GM18517 (cell line): ENCODE results near the gene GTPBP6.
"Not testable (repeated sequence)": the region's sequence is repeated elsewhere in the genome, so short reads cannot be mapped to it uniquely, and the experiment has no call there.

Source experiments
- ATAC-seq: cut with Tn5 transposase; IDR thresholded peaks from one replicate; pipeline ENCODE4 v1.9.1; 2021; ENCODE audit warnings: mild to moderate bottlenecking, moderate library complexity; ENCODE audit not compliant: unreplicated experiment

GTPBP6 gene

DNA sequence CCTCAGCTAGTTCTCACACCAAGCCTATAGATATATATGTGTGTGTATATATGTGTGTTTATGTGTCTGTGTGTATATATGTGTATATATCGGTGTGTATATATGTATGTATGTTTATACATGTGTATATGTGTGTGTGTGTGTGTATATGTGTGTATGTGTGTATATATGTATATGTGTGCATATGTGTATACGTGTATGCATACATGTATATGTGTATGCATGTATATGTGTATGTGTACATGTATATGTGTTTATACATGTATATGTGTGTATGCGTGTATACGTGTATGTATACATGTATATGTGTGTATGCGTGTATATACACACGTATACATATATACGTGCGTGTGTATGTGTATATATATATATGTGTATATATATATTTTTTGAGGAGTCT is 18.3 kb downstream of the GTPBP6 start:
- ATAC-seq, result no peak

DNA sequence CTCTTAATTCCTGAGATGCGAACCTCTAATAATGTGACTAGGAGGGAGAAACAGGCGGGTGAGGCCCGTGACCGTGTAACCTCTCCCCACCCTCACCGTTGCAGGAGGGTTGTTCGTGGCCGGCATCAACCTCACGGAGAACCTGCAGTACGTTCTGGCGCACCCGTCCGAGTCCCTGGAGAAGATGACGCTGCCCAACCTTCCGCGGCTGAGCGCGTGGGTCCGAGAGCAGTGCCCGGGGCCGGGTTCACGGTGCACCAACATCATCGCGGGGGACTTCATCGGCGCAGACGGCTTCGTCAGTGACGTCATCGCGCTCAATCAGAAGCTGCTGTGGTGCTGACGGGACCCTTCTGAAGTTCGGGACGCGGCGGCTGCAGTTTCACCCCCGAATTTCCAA is 19.6 kb downstream of the GTPBP6 start:
- no peak for ATAC-seq

DNA sequence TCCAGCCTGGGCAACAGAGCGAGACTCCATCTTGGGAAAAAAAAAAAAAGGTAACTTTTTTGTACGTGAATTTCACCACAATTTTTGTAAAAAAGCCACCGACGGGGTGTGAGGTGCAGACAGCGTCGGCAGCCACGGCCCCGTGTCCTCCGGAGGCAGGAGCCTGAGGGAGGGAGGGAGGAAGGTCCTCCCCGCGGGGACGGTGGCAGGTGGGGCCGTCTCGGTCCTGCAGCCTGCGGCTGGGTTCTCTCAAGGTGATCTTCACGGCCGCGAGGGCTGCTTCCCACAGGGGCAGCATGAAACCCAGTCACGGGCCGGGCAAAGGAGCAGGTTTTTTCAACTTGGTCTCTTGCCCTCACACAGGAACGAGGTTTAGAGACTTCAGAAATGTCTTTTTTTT is 23.5 kb downstream of the GTPBP6 start:
- no peak for ATAC-seq

DNA sequence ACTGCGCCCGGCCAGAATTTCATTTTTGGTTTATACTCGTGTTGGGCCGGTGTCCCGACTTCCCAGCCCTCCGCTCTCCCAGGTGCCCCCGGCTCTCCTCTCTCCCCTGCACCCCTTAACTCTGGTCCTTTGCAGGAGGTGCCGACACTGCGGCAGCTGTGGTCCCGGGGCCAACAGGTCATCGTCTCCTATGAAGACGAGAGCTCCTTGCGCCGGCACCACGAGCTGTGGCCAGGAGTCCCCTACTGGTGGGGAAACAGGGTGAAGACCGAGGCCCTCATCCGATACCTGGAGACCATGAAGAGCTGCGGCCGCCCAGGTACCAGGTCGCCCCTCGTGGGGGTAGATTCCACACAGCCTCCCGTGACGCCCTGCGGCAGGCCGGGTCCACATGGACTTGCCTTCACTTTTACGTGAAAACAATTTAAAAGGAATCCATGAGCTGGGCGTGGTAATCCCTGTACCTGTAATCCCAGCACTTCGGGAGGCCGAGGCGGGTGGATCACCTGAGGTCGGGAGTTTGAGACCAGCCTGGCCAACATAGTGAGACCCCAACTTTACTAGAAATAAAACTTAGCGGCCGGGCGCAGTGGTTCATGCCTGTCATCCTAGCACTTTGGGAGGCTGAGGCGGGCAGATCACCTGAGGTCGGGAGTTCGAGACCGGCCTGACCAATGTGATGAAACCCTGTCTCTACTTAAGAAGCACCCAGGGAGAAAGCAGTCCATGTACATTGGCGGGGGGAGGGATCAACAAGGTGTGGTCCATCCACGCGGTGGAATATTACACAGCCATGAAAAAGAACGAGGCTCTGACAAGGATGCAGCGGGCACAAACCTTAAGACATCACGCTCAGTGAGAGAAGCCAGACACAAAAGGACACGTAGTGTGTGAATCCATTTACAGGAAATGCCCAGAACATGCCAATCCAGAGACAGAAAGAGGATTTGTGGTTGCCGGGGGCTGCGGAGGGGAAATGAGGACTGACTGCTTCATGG is 25.4 kb downstream of the GTPBP6 start:
- no peak for ATAC-seq

DNA sequence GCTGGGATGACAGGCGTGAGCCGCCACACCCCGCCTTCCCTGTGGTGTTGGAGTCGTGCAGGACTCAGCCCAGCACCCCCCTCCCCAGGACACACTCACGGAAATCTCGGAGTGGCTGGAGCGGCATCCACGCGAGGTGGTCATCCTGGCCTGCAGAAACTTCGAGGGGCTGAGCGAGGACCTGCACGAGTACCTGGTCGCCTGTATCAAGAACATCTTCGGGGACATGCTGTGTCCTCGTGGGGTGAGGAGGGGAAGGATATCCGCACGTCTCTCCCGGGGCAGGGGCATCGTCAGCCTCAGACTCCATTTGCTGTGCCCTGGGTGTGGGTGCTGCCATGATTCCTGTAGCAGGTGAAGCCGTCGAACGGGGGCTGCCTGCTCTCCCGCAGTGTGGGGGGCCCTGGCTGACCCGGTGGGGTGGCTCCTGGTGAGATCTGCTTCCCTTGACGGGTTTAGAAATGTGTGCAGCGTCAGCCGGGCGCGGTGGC is 27.1 kb downstream of the GTPBP6 start:
- no peak for ATAC-seq

DNA sequence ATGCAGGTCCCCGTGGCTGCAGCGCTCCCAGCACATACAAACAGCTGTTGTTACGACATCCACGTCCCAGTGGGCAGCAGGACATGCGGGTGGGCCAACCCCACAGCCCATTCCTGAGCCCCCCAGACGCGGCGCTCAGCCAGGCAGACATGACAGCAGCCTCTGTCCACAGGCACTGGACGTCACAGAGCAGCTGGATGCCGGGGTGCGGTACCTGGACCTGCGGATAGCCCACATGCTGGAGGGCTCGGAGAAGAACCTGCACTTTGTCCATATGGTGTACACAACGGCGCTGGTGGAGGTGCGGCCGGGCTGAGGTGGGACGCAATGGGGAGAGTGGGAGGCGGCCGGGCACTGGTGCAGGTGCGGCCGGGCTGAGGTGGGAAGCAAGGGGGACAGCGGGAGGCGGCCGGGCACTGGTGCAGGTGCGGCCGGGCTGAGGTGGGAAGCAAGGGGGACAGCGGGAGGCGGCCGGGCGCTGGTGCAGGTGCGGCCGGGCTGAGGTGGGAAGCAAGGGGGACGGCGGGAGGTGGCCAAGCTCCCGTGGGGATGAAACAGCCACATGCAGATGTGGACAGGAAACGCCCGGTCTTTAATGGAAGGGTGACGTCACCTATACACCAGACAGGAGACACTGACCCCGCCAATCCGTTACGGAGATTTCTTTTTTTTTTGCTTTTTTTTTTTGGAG is 28.0 kb downstream of the GTPBP6 start:
- no peak for ATAC-seq

DNA sequence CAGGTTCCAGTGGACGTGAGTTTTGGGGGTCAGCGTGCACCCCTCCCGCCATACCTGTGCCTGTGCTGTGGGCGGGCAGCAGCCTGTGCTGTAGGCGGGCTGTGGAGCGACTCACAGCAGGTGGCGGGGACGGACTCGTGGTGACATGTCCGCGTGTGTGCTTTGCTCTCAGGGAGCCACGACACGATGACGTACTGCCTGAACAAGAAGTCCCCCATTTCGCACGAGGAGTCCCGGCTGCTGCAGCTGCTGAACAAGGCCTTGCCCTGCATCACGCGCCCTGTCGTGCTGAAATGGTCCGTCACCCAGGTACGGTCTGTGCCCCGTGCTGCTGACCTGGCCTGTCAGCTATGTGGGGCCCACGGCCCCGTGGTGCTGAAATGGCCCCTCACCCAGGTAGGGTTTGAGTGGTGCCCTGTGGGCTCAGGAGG is 30.0 kb downstream of the GTPBP6 start:
- no peak for ATAC-seq

DNA sequence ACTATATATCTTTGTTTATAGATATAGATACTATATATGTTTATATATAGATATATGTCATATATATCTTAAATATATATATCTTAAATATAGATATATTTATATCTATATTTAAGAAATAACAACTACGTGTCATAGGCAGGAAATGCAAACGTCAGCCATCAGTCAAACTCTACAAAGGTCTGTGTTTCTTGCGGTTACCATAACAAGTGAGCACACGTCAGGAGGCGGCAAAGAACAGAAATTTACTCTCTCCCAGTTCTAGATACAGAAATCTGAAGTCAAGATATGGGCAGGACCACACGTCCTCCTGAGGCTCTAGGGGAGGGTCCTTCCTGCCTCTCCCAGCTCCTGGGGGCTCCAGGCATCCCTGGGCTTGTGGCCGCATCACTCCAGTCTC is 30.9 kb downstream of the GTPBP6 start:
- no peak for ATAC-seq

DNA sequence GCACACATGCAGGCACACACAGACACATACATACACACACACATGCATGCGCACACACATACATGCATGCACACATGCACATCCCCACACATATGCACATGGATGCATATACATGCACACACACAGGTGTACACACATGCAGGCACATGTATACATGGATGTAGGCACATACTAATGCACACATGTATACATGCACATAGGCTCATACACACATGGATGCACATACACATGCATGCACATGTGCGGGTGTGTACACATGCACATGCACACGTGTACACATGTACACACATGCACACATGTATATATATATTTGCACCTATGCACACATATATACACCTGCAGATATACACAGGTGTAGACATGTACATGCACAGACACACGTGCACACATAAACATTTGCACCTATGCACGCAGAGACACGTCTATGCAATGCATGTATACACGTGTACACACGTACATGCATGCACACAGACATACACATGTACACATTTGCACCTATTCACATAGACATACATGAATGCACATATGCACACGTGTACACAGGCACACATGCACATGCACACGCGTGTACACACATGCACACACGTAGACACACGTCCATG is 33.4 kb downstream of the GTPBP6 start:
- no peak for ATAC-seq

DNA sequence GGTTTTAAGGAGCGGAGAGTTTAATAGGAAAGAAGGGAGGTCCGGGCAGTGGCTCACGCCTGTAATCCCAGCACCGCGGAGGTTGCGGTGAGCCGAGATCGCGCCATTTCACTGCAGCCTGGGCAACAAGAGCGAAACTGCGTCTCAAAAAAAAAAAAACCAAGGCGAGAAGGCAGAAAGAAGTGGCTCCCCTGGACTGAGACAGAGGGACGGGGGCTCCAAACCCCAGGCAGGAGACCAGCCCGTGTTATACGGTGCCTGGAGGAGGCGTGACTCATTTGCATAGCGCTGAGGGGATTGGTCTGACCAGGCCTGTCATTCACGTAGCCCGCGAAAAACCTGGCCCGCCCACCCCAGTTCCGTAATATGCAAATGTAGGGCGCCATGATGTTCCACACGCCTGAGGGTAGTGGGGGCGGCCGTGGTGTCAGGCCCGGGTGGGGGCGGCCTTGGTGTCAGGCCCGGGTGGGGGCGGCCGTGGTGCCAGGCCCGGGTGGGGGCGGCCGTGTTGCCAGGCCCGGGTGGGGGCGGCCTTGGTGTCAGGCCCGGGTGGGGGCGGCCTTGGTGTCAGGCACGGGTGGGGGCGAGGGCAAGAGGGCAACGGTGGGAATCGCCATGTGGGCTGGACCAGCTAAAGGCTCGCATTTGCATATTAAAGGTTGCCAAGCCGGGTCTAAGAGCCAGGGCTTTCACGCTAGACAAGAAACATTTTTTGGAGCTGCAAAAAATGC is 35.3 kb downstream of the GTPBP6 start:
- peak; percentile 95 for ATAC-seq

DNA sequence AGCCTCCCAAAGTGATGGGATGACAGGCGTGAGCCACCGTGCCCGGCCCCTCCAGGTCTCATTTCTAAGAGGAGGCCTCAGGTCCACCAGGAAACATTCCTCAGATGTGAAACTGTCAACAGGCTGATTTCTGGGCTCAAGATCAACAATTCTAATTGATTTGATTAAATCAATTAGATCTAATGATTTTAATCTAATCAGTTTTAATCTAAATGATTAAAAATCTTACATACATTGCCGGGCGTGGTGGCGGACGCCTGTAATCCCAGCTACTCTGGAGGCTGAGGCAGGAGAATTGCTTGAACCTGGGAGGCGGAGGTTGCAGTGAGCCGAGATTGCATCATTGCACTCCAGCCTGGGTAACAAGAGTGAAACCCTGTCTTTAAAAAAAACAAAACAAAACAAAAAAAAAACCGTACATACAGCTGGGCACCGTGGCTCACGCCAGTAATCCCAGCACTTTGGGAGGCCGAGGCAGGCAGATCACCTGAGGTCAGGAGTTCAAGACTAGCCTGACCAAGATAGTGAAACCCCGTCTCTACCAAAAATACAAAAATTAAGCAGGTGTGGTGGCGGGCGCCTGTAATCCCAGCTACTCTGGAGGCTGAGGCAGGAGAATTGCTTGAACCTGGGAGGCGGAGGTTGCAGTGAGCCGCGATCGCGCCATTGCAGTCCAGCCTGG is 36.5 kb downstream of the GTPBP6 start:
- peak; percentile 34 for ATAC-seq

DNA sequence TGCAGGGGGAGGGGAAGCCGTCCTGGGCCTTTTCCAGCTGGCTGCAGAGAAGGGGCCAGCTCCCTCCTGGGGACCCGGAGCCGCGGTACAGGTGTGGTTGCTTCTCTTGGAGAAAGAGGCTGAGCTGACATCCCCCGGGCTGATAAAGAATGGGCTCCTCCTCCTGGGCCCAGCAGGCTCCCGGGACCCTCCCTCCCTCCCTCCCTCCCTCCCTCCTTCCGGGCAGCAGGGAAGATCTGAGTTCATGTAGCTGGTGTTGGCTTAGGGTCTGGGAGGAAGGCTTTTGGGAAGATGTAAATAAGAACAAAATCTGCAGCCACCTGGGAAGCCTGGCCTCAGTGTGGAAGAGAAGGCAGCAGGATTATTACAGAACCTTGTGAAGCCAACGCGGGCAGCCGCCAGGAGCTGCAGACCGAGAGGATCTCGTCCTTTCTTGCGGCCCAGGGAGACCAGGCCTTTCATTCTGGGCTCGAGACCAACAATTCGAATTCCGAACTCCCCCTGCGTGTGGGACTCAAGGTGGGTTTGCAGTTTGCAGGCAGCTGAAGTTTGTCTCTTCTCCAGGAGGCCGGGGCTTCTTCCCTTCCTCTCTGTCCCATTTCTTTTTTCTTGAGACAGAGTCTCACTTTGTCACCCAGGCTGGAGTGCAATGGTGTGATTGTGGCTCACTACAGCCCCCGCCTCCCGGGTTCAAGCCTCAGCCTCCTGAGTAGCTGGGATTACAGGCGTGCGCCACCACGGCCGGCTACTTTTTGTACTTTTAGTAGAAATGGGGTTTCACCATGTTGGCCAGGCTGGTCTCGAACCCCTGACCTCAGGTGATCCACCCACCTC is 37.2 kb downstream of the GTPBP6 start, which contains the start of gene PLCXD1:
Gene PLCXD1 (plus strand): TSS at position 216 of the 834 bp plus-strand sequence. CDS start 2,807 bp downstream, outside the sequence.
- ATAC-seq, result no peak

DNA sequence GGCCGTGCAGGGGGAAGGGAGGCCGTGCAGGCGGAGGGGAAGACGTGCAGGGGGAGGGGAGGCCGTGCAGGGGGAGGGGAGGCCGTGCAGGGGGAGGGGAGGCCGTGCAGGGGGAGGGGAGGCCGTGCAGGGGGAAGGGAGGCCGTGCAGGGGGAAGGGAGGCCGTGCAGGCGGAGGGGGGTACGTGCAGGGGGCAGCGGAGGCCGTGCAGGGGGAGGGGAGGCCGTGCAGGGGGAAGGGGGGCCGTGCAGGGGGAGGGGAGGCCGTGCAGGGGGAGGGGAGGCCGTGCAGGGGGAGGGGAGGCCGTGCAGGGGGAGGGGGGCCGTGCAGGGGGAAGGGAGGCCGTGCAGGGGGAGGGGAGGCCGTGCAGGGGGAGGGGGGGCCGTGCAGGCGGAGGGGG is 37.9 kb downstream of the GTPBP6 start:
- ATAC-seq, result not testable (repeated sequence)

DNA sequence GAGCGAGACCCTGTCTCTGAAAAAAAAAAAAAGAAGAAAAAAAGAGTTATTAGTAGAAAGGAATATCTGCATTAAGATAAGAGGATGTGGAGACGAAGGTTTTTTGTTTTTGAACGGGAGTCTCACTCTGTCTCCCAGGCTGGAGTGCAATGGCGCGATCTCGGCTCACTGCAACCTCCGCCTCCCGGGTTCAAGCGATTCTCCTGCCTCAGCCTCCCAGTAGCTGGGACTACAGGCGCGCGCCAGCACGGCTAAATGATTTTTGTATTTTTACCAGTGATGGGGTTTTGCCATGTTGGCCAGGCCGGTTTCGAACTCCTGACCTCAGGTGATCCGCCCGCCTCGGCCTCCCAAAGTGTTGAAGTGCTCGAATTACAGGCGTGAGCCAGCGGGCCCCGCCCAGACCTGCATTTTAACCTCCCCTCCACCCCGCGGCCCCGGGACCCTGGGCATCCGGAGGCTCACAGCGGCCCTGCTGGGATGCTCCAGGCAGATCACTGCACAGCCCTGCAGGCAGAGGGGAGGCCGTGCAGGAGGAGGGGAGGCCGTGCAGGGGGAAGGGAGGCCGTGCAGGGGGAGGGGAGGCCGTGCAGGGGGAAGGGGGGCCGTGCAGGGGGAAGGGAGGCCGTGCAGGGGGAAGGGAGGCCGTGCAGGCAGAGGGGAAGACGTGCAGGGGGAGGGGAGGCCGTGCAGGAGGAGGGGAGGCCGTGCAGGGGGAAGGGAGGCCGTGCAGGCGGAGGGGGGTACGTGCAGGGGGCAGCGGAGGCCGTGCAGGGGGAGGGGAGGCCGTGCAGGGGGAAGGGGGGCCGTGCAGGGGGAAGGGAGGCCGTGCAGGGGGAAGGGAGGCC is 38.6 kb downstream of the GTPBP6 start:
- not testable (repeated sequence) for ATAC-seq

DNA sequence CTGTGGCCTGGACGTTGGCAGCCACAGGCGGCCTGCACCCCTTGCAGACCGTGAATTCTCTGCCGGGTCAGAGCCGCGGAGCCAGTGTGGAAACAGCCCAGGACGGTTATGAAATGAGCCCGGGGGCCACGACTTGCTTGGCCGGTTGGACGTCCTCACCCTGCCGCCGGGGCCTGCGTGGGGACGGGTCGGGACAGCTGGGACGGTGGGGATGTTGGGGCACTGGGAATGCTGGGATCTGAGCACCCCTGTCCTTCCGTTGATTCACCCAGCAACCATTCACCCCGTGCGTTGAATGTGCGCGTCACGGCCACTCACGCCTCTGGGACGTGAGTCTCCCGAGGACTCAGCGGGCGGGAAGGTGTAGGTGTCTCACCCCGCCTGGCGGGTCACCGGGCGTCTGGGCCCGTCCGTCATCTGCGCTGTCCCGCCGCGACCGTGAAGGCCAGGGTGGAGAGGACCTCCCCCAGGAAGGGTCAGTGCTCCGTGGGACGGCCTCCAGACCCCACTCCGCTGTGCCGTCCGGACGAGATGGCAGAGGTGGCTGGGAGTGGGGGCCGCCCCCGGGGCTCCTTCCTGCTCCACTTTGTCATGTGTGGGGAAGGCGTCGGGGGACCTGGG is 41.9 kb downstream of the GTPBP6 start:
- peak; percentile 38 for ATAC-seq

DNA sequence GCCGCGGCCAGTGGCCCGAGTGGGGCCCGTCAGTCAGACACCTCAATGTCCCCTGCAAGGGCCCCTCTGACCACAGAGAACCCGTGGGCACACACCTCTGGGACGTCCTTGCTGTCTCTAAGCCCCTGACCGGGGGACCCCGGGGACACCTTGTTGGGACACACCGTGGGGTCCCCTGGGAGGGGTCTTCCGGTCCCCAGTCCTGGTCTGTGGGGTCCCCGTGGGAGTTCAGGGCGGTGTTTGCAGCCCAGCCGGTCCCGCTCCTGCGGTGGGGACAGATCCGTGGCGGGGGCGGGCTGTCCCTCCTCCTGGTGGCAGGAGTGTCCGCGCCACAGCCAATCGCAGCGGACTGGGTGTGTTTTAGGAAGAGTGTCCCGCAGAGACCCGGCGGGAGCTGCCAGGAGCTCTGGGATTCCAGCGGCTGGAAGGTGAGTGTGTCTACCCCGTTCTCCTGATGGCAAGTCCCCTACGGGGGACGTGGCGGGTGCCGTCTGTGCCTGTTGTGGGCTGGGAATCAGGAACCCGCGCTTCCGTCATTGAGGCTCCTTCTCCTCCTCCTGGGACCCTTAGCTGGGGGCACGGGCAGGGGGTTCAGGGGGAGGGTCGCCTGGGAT is 42.5 kb downstream of the GTPBP6 start:
- ATAC-seq, result peak; percentile 85

DNA sequence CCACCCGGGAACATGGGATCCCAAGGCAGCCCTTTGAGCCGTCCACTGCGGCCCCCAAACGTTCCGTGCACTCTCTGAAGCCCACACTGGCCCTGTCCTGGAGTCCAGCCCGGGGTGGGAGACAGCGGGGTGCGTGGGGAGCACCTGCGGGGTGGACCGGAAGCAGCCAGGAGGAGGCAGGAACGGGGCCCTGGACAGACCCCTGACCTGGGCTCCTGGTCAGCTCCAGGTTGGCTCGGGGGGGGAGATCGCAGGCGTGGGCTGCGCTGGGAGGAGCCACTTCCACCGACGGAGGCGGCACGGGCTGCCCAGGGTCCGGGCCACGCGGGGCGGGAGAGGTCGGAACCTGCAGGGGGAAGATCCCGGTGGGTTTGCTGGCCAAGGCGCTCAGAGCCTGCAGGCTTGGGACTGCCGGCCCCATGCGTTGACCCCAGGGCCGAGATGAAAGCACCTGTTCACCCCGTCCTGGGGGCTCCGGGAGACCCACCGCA is 43.1 kb downstream of the GTPBP6 start:
- no peak for ATAC-seq
